AG20443 (cell line): ENCODE data around the gene ENOX1.

Source experiments
- DNase-seq: peaks from one replicate; pipeline ENCODE4 v3.0.0; 2012; ENCODE audit warnings: low spot score, mixed read lengths

The ENOX1 gene

DNA sequence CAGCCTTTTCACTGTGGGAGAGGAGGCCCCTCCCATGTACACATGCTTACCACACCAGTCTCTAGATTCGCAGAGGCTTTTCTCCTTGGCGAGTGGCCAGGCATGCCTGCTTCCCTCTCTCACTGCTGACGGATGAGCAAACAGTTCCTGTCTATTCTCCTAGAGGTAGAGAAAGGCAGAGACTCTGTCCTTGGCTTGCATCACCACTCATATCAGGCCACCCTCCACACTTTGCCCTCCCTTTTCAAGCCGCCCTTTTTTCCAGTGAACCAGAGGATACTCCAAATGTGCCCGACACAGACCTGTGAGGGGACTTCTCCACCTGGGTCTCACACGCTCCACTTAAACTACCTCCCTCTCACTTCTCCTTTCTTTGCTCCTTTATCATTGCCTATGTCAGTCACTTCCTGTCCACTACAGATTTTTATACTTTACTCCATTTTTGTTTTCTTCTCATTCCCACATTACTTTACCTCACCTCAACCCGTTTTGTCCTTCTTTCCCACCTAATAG lies 478.8 kb downstream of the ENOX1 start:
- DNase-seq, result peak; percentile 68

DNA sequence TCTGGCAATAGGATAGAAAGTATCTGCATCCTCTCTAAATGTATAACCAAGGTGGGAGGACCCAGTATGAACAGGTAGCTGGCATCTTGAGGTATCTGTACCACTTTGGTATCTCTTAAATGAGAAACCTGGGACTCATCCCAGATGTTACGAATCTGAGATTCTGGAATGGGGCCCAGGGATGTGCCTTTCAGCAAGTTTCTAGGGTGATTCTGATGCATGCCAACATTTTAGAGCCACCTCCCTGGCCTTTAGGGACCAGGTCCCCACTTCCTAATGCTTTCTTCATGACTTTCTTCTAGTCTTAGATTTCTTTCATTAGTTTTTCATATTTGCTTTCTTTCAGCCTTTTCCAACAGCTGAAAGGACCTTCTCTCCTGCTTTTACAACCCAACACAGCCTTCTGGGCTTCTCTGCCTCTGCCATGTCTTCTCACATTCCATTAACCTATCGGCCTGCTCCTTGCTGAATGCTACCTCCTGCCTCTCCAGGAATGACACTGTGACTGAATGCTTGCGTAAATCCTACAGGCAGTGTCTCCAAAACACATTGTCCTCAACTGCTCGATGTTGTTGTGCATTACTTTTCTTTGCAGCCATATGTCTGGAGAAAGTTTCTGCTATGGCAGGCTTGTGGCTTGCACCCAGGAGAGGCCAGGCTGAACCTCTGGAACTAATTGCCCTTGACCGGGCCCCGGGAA lies 479.4 kb downstream of the ENOX1 start:
- DNase-seq, result no peak

DNA sequence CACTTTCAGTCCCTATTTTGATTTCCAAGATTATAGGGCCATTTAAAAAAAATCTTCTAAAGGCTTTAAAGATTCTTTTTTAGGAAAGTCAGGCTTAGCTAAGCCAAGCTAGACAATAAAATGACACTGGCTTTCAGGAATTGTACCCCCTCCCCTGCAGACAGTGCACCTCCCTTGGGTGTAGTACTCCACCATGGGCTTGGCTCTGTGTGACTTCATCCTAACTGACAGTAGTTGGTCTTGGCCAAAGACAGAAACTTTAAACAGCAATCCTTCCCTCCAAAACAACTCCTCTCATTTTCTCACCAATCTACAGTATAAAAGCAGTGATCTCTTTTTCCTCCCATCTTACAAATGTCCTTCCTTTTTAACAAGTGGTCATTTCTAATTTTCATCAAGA lies 480.4 kb downstream of the ENOX1 start:
- DNase-seq, result no peak

DNA sequence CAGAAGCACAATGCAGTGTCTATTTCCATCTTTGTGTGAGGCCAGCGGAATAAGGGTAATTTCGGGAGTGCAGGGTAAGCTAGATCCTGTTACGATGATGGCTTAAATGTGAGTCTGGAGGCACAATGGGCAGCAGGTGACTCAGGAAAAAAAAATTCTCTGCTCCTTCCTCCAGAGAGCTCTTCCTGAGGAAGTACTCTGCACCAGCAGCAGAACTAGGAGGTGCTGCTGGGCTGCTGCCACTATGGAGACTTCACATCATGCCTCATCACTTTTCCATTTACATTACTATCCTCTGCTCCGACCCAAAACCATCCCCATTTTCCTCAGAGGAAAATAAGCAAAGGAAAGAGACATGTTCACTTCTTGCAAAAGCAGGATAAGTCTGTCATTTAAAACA lies 481.4 kb downstream of the ENOX1 start:
- no peak for DNase-seq

DNA sequence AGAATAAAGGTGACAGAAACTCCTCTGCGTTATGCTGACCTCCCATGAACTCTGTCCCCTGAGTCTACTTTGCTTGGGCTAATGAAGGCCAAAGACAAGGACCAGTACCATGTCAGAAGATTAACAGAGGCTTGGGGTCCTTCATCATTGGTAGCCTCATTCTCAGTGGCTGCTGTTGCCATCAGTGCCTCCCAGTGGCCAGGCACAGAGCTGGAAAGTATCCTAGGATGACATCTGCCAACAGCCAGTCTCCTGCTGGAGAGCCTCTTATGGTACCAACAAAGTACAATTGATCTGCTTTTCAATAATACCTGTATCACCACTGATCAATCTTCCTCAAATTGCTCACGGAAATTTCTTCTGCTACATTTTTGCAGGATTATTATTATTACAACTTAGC lies 481.8 kb downstream of the ENOX1 start:
- DNase-seq, result no peak

DNA sequence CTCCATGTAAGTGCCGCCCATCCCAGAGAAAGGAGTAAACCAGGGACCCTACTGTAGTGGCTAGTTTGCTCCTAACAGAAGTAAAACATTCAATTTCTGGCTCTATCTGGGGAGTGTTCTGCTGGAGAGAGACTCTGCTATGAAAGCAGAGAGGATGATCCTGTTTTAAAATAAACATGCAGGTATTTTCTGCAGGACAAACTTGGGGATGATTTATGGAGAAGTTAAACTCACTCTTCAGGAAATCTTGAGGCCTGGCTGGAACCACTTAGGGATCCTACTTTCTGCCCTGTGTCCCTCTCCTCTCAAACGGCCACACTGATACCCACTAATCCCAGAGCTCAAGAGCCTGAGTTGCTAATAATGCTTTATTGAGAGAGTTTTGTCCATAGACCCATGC lies 482.3 kb downstream of the ENOX1 start:
- no peak for DNase-seq

DNA sequence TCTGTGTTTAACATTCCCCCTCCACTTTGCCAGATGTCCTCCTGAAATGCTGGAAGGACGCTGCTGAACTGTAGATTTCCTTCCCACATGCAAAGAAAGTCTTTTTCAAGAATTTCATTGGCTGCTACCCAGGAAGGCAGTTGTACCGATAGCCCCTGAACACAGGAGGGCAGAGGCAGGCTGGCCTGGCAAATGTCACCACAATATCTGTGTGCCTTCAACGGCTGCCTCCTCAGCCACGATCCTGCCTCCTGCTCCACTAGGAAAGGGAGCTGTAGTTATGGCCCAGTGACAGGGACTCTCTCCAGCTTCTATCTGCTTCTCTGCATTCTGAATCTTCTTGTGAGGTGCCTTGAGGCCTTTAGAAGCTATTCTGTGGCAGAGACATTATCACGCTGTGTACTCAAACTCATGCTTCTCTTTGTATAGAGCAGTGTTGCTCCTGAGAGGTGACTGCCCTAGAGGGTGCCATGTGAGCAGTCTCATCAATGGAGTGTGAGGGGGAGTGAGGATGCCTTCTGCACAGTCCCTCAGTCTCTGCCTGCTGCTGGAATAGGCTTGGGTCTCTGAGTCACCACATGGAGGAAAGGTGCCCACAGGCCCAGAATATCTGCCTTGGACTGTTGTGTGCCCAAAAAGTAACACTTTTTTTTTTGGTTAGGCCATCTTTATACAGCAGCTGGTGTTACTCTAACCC lies 483.6 kb downstream of the ENOX1 start:
- DNase-seq, result peak; percentile 56

DNA sequence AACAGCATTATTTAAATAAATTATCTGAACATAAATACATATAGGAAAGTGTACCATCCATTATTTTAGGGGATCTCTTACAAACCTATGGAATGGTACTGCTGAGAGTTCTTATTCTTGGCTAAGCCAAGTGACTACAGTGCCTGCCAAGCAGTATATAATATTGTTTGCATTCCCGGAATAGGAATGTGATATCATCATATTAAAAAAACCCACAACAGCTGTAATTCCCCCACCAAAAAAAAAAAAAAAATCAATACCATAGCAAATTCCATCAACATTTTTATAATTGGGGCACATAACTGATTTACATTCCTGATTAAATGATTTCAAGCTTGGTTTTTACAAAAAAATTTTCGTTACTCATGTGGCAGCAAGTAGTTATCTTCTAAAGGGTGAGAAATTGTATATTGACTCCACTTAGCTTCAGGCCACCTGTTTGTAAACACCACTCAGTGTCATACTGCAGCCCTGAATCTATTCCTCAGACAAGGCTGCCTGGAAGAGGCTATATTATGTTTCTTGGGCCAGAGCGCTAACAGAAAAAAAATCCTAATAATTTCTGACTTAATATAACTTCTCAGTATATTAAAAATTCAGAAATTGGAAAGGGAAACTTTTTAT lies 485.3 kb downstream of the ENOX1 start:
- no peak for DNase-seq

DNA sequence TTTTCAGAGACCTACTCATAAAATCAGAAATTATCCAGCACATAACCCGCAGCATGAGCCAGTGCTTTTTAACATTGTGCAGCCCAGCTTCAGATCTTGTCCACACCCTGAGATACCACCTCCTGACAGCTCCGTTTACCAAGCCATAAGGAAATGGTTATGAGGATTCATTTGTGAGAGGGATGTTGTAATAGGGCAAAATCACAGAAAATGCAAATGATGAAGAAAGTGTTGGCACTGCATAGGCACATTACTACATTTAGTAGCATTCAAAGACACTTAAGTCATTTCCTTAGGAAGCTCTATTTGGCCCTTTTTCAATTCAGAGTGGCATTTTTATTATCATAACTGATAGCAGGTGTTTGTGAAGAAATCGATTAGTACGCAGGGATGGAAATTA lies 485.9 kb downstream of the ENOX1 start:
- DNase-seq, result peak; percentile 58

DNA sequence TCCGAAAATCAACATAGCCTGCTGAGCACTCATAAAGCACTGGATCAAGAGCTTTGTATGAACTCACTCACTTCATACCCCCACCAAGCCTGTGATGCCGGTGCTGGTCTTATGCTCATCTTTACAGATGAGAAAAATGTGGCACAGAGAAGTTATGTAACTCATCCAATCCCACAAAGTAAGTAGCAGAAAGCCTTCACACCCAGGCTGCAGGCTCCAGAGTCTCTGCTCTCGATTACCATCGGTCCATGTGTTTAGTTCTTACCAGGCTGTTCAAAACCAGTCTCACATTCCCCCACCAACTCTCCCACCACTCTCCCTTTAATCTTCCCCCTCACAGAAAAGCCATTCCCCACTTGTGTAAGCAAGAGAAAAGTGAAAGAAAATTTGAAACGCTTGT lies 487.4 kb downstream of the ENOX1 start:
- no peak for DNase-seq

DNA sequence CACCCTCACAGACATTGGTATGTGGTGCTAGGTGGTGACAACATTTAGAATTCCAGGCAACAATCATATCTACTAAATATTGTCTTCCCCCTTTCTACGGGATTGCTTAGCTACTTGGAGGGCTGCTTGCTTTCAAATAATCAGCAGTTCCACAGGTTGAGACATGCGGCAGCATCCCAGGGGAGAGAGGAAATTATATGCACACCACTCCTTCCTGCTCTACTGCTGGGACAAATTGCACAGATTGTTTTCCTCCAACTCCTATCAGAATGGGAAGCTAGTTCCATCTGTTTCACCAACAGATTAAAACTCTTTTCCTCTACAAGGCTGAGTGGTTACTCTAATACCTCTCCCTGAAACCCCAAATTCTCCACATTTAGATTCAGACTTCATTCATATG lies 488.0 kb downstream of the ENOX1 start:
- DNase-seq, result no peak

DNA sequence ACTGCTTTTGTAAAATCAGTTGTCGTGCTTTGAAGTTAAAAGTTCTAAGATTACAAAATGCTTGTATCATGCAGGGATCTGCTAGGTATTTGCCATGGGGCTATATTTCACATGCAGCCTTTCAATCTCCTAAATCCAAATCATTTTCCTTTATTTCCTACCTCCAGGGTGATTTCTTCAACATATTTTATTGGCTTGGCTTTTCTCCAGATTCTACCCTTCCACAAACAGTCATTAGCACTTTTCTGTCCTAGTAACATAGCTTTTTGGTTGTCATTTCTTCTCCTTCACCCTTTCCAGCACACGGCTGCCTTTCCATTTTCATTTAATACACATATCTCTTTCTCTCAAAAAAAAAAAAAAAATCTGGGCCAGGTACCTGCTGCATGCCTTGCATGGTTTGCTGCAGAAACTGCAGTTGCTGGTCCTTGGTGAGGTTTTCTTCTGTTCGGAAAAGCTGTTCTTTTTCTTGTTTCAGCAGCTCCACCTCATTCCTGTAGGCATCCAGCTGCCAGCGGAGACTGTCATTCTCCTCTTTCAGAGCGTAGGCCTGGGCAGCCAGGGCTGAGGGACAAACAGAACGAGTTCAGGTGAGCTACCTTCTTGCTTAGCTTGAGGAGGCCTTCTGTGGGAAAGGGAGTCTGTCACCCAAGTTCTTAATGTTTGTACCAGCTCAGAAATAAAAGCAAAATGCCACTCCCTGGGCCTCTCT lies 488.6 kb downstream of the ENOX1 start:
- DNase-seq, result no peak

DNA sequence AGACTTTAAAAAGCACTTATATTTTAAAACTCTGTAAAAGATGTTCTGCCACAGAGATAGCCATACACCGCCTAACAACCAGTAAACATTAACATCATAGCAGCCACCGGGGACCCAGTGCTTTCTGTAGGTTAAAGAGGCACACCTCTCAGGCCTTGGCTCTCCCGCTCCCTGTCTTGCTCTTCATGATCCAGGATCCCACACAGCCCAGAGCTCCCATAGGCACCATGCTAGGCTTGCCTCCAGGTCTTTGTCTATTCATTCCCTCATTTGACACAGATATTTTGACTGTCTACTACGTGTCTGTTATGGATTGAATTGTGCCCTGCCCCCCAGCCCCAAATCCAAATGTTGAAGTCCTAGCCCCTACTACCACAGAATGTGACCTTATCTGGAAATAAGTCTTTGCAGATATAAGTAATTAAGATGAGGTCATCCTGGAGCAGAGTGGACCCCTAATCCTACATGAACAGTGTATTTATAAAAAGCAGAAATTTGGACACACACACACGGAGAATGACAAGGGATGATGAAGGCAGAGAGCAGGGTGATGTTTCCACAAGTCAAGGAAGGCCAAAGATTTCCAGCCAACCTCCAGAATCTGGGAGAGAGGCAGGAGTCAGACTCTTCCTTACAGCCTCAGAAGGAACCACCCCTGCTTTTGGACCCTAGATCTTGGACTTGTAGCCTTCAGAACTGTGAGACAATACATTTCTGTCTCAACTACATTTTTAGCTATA lies 490.8 kb downstream of the ENOX1 start:
- DNase-seq, result no peak

DNA sequence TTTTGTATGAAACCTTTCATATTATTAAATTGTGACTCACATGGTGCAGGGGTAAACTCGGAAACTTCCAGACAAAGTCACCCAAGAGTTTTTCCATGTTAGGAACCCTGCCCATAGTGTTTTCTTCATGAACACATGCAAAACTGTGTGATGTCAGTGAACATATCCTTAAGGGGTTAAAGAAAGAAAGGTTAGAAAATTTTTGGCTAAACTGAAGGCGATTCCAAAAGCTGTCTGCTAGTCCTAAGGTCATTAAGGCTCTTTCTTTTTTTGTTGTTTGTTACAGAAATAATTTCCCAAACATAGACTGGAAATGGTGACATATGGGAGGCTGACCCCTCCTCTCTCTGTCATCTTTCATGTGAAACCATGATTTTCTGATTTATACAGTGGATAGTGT lies 491.5 kb downstream of the ENOX1 start:
- DNase-seq, result no peak

DNA sequence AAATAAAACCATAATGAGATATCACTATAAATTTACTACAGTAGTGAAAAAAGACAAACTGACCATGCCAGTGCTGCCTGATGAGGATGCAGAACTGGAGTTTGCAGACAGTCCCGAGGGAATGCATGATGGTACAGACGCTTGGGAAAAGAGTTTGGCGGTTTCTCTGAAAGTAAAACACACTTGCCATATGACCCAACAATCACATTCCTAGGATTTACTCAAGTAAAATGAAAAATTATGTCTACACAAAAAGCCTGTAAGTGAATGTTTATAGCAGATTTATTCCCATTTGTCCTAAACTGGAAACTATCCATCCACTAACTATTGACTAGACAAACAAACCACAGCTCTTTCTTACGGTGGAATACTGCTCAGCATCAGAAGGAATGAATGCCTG lies 492.4 kb downstream of the ENOX1 start:
- DNase-seq, result no peak

DNA sequence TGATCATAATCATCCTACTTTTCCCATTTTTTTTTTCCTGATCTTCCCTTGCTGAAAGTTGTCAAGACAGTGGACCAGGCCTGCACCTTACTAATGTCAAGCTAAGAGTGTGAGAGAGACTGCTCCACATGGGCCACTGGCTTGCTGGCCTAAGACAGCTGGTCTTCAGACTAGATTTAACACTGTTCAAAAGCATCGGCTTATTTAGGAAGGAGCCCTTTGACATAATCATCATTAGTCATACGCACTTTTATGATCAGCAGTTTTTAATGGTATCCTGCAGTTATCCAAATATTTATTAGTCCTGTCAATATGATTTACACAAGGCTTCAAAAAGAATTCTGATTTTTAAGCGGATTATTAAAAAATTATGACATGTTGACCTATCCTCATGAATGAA lies 492.8 kb downstream of the ENOX1 start:
- no peak for DNase-seq

DNA sequence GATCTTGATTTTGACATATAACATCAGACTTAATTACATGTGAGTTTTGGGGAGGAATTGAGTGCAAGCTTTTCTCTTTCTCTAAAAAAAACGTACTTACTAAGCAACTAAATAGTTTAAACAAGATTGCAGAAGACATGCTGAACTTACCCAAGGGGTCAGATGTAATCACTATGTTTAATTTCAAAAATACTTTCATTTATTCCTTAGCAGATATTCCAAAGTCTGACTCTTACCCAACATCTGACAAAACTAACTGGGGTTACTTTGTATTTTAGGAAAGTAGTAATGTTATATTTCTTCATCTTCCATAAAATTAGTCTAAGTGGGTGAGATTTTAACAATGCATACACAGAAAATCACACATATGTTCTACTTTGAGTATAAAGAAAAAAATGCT lies 493.2 kb downstream of the ENOX1 start:
- no peak for DNase-seq

DNA sequence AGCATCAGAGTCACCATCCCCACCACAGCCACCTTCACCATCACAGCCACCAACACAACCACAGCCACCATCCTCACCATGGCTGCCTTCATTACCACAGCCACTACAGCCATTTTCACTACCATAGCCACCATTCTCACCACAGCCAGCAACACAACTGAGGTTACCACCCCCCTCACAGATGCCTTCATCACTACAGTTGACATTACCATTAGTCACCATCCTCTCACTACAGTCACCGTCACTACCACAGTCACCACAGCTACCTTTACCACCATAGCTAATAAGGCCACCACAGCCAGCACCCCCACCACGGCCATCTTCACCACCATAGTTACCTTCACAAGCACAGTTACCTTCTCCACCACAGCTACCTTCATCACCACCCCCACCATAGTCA lies 493.8 kb downstream of the ENOX1 start:
- DNase-seq, result no peak

DNA sequence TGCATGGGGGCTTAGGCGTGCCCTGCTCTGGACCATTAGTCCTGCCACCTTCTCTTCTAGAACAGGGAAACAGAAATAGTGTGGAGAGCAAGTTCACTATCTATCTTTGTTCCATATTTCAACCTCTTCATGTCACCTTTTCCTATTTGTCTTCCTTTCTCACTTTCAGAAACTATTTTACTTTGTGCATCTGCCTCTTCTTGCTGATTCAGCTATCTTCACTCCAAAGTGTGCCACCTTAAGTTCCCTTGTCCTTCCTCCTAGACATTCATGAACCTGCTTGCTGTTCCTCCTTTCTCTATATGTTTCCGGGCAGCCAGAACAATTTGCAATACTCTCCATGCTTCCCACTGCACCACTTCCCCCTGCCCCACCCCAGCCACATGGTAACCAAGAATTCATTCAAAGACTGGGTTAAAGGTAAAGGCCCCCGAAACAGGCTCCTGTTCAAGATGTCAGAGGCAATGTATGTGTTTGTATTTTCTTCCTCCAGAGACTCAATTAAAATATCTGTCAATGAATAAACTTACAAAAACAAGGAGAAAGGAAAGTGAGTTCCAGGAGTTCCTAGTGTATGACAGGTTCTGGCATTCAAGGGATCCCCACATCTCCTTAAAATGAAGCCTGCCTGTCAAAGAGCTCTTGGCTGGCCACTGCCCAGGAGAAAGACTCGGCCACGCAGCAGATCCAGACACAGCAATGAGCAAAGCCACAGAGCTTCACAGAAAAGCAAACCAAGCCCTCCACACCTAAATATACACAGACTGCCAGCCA lies 495.3 kb downstream of the ENOX1 start:
- DNase-seq, result no peak

DNA sequence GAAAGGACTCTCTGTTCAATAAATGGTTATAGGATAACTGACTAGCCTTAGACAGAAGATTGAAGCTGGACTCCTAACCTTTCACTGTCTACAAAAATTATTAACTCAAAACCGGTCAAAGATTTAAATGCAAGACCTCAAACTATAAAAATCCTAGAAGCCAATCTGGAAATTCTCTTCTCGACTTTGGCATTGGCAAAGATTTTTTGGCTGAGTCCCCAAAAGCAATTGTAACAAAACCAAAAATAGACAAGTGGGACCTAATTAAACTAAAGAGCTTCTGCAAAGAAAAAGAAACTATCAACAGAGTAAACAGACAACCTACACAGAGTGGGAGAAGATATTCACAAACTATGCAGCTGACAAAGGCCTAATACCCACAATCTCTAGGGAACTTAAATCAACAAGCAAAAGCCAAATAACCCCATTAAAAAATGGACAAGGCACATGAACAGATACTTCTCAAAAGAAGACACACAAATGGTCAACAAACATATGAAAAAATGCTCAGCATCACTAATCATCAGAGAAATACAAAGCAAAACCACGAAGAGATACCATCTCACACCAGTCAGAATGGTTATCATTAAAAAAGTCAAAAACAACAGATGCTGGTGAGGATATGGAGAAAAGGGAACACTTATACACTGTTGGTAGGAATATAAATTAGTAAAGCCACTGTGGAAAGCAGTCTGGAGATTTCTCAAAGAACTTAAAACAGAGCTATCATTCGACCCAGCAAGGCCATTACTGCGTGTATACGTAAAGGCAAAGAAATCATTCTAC lies 497.1 kb downstream of the ENOX1 start:
- DNase-seq, result no peak
